GM12878 (cell line): ENCODE data around the gene PRSS56. TPM values are rescaled to one million over a fixed set of nuclear protein-coding genes. Genes with fewer than 3 reads are reported as not detected.

Experiments
- ATAC-seq: fragments of 200-7000 bp; cut with Tn5 transposase; 3 replicates; pipeline ENCODE4 v1.9.1; 2020; ENCODE audit warnings: mild to moderate bottlenecking, moderate library complexity
- BruUV-seq: library from RNA; stranded (reverse); fragments of 400-500 nt; replicated peaks from 2 replicates; lab custom pipeline; 2021; lab: Mats Ljungman, UMichigan
- CTCF ChIA-PET: fragments of 300-600 bp; sonication (Branson Sonifier 250); formaldehyde crosslinking; extraction: SDS; loops from one replicate; lab custom pipeline; 2021; ENCODE audit warnings: inconsistent platforms; lab: Yijun Ruan, JAX
- POLR2A ChIA-PET: fragments of 350-600 bp; formaldehyde crosslinking; extraction: SDS; loops from one replicate; lab custom pipeline; 2021; ENCODE audit warnings: inconsistent platforms; lab: Charles Lee
- RAD21 ChIA-PET: fragments of 300-600 bp; sonication (Branson Sonifier 250); formaldehyde crosslinking; loops from one replicate; lab custom pipeline; 2023; ENCODE audit warnings: antibody characterized with exemption; ENCODE audit not compliant: unreplicated experiment; lab: Charles Lee
- SMC1A ChIA-PET: fragments of 300-600 bp; sonication (Branson Sonifier 250); formaldehyde crosslinking; loops from one replicate; lab custom pipeline; 2023; ENCODE audit not compliant: unreplicated experiment, uncharacterized antibody; lab: Charles Lee
- DNase-seq: peaks from one replicate; pipeline ENCODE4 v3.0.0-alpha.2; 2011; ENCODE audit warnings: low read depth, low spot score
- FAIRE-seq: peaks from 3 replicates; lab custom pipeline; 2011; peaks lifted over from hg19 to GRCh38; lab: Jason Lieb, UNC
- H2AFZ ChIP-seq: 2 replicates; pipeline ENCODE4 v1.6.0; 2011; ENCODE audit warnings: low read depth, low read length, control low read depth; ENCODE audit not compliant: control insufficient read depth
- H3K27ac ChIP-seq: 2 replicates; pipeline ENCODE4 v1.5.1; 2011; ENCODE audit warnings: control low read depth; ENCODE audit not compliant: control insufficient read depth, insufficient read depth
- H3K27me3 ChIP-seq, 2 experiments: replicated peaks in 1 of 2; 2 replicates each; pipeline versions ENCODE4 v1.6.0 to v1.6.1; 2011; ENCODE audit warnings: low read length in 1 of 2; ENCODE audit not compliant: control insufficient read depth in 2 of 2, insufficient read depth in 2 of 2
- H3K36me3 ChIP-seq, 2 experiments: 2 replicates each; pipeline ENCODE4 v1.5.1; 2011; ENCODE audit warnings: low read length in 1 of 2; ENCODE audit not compliant: control insufficient read depth in 2 of 2, insufficient read depth in 2 of 2
- H3K4me1 ChIP-seq: 2 replicates; pipeline ENCODE4 v1.6.1; 2011; ENCODE audit warnings: mild to moderate bottlenecking, low read length, moderate library complexity, mixed read lengths; ENCODE audit not compliant: control insufficient read depth, insufficient read depth
- H3K4me2 ChIP-seq: 2 replicates; pipeline ENCODE4 v1.6.0; 2011; ENCODE audit warnings: control low read depth; ENCODE audit not compliant: control insufficient read depth, insufficient read depth
- H3K4me3 ChIP-seq: fragments of 200-600 bp; sonication (generic); 2 replicates; pipeline ENCODE4 v1.5.1; 2016
- H3K79me2 ChIP-seq: 2 replicates; pipeline ENCODE4 v1.6.0; 2011; ENCODE audit warnings: low read length; ENCODE audit not compliant: control insufficient read depth, insufficient read depth
- H3K9ac ChIP-seq: 2 replicates; pipeline ENCODE4 v1.8.0; 2011; ENCODE audit warnings: low read length, control low read depth, mixed read lengths; ENCODE audit not compliant: control insufficient read depth, insufficient read depth
- H3K9me3 ChIP-seq: replicated peaks from 3 replicates; pipeline ENCODE4 v1.5.1; 2011; ENCODE audit warnings: mild to moderate bottlenecking, low read length; ENCODE audit not compliant: control insufficient read depth, insufficient read depth
- H4K20me1 ChIP-seq: 2 replicates; pipeline ENCODE4 v1.6.0; 2011; ENCODE audit not compliant: control insufficient read depth, insufficient read depth
- CEBPZ ChIP-seq: fragments of 150-350 bp; IDR thresholded peaks from 2 replicates; pipeline ENCODE4 v1.6.1; 2016; ENCODE audit warnings: low read depth, low read length
- IKZF1 ChIP-seq: fragments of 450-650 bp; conservative IDR thresholded peaks from 2 replicates; pipeline ENCODE4 v1.6.1; 2017; ENCODE audit warnings: antibody characterized with exemption, mild to moderate bottlenecking
- MYB ChIP-seq: fragments of 150-350 bp; IDR thresholded peaks from 2 replicates; pipeline ENCODE4 v1.6.1; 2014; ENCODE audit warnings: mild to moderate bottlenecking, low read depth, low read length, borderline replicate concordance
- NR2F1 ChIP-seq: fragments of 450-650 bp; conservative IDR thresholded peaks from 2 replicates; pipeline ENCODE4 v1.6.1; 2017; ENCODE audit warnings: mild to moderate bottlenecking
- NRF1 ChIP-seq: conservative IDR thresholded peaks from 2 replicates; pipeline ENCODE4 v1.6.1; 2011; ENCODE audit warnings: mild to moderate bottlenecking, low read depth, low read length, improper control_type of control experiment
- PBX3 ChIP-seq: IDR thresholded peaks from 2 replicates; pipeline ENCODE4 v1.6.1; 2011; ENCODE audit warnings: mild to moderate bottlenecking, low read depth, low read length, moderate library complexity; ENCODE audit not compliant: insufficient replicate concordance
- PKNOX1 ChIP-seq: fragments of 450-650 bp; IDR thresholded peaks from 2 replicates; pipeline ENCODE4 v1.6.1; 2016; ENCODE audit warnings: mild to moderate bottlenecking
- RELB ChIP-seq: fragments of 450-650 bp; IDR thresholded peaks from 2 replicates; pipeline ENCODE4 v1.6.1; 2017; ENCODE audit warnings: low read depth, mild to moderate bottlenecking, moderate library complexity
- RFX5 ChIP-seq: IDR thresholded peaks from 2 replicates; pipeline ENCODE4 v1.6.1; 2011; ENCODE audit warnings: low read depth, low read length, improper control_type of control experiment
- SP1 ChIP-seq: IDR thresholded peaks from one replicate; pipeline ENCODE4 v1.6.1; 2011; ENCODE audit warnings: low read depth, low read length
- SUPT20H ChIP-seq: IDR thresholded peaks from 2 replicates; pipeline ENCODE4 v1.6.1; 2011; ENCODE audit warnings: low read depth, mild to moderate bottlenecking, low read length, moderate library complexity, borderline replicate concordance; ENCODE audit not compliant: control insufficient read depth
- TCF12 ChIP-seq: IDR thresholded peaks from 2 replicates; pipeline ENCODE4 v1.6.1; 2011; ENCODE audit warnings: low read depth, mild to moderate bottlenecking, low read length
- TCF7 ChIP-seq: IDR thresholded peaks from 2 replicates; pipeline ENCODE4 v1.6.1; 2014; ENCODE audit warnings: antibody characterized with exemption, borderline replicate concordance
- ZNF384 ChIP-seq: IDR thresholded peaks from 2 replicates; pipeline ENCODE4 v1.6.1; 2012; ENCODE audit warnings: low read depth, mild to moderate bottlenecking, low read length, improper control_type of control experiment, borderline replicate concordance
- ZNF622 ChIP-seq: fragments of 450-650 bp; IDR thresholded peaks from 2 replicates; pipeline ENCODE4 v1.6.1; 2017; ENCODE audit warnings: mild to moderate bottlenecking, inconsistent platforms
- ZZZ3 ChIP-seq: IDR thresholded peaks from 2 replicates; pipeline ENCODE4 v1.6.1; 2011; ENCODE audit warnings: low read depth; ENCODE audit not compliant: control insufficient read depth, insufficient read length
- WGBS: methylation state at CpG from one replicate; pipeline ENCODE4 v1.1.6; 2016; ENCODE audit warnings: low lambda C conversion rate; ENCODE audit not compliant: insufficient replicate concordance, insufficient coverage; ENCODE audit errors: missing lambda C conversion rate; 5-methylcytosine and 5-hydroxymethylcytosine counted together
- in situ Hi-C: fragments of 300-500 bp; cut with MboI; formaldehyde crosslinking; loops from 9 replicates; pipeline ENCODE4 v1.14.3; 2018; ENCODE audit warnings: mixed read lengths
- intact Hi-C: fragments of 100-400 bp; cut with micrococcal nuclease; formaldehyde crosslinking; loops from one replicate; pipeline ENCODE4 v1.14.2; 2022; ENCODE audit not compliant: unreplicated experiment
- polyA plus RNA-seq, 11 experiments: library from polyadenylated mRNA; depleted of rRNA in 4 of 11; unstranded in 6 of 11; stranded (reverse) in 5 of 11; fragments of >200 nt; fragmentation: Nextera tagmentation in 4 of 11; fragmentation: Illumina TruSeq in 1 of 11; extraction: Ambion mirVana in 4 of 11; extraction: Trizol in 1 of 11; gene quantifications; 1 replicate in 1 of 11; 2 replicates in 10 of 11; pipeline versions ENCODE4 v1.2.1 to v1.2.3, GENCODE V29; 2011 to 2016; ENCODE audit warnings: inconsistent platforms in 2 of 11, missing spikeins in 2 of 11, low read depth in 1 of 11
- total RNA-seq, 4 experiments: library from RNA; depleted of rRNA in 3 of 4; stranded (reverse); fragments of >200 nt in 3 of 4; fragmentation: Illumina TruSeq in 1 of 4; extraction: Trizol in 1 of 4; gene quantifications; 2 replicates each; pipeline versions ENCODE4 v1.2.1 to v1.2.3, GENCODE V29; 2013 to 2021

Gene PRSS56
- total and polyA plus RNA-seq, 10 of the 15 experiments (the other 5 are each of a cell fraction or from before 2014, with no cell fraction given), result not detected

GRCh38 chr2:232524771-232525170 lies 4.6 kb downstream of the PRSS56 start:
- no TSS peak for BruUV-seq
- CTCF ChIA-PET, result no interaction called here

More at GRCh38 chr2:232524771-232525170, 4.6 kb downstream of the PRSS56 start:
- SMC1A ChIA-PET, result no interaction called here
- no peak for ATAC-seq
- H3K4me1 ChIP-seq, result no peaks in the 10 kb centered on the region
- TF ChIP-seq RELB (no peak), ZNF622 (no peak), CEBPZ (no peak), NR2F1 (no peak), TCF12 (no peak), NRF1 (no peak), SP1 (no peak), PKNOX1 (no peak), RFX5 (no peak), ZZZ3 (no peak), MYB (no peak), IKZF1 (no peak), PBX3 (no peak), SUPT20H (no peak), TCF7 (no peak), ZNF384 (no peak)
- no peaks in the 10 kb centered on the region for H3K79me2 ChIP-seq
- intact Hi-C loops (no loop called here), in situ Hi-C loops (no loop called here)
- DNase-seq, result no peak
- no peak for FAIRE-seq
- H3K9me3 ChIP-seq, result no peaks in the 10 kb centered on the region
- no peak overlapping the region for H3K4me3 ChIP-seq
- H3K27ac ChIP-seq, result no peak overlapping the region
- no peak overlapping the region for H2AFZ ChIP-seq
- RAD21 ChIA-PET, result interaction anchor here (0.6 kb wide), 1 partner anchor 61 kb away, joined by 4 read pairs; no protein-coding TSS in a partner anchor
- H3K36me3 ChIP-seq, result no peaks in the 10 kb centered on the region
- WGBS, result 34% methylated on average over 6 of the region's 6 CpGs
- peaks cover 3 to 6% of the 10 kb centered on the region in 2 experiments; a peak in 3 of 4 replicates for H3K27me3 ChIP-seq
- POLR2A ChIA-PET, result no interaction called here
- H4K20me1 ChIP-seq, result no peaks in the 10 kb centered on the region
- no peak overlapping the region for H3K4me2 ChIP-seq
- no peak overlapping the region for H3K9ac ChIP-seq
